ENCODE data around the gene KLHL3. TPM values are rescaled to one million over a fixed set of nuclear protein-coding genes. Genes with fewer than 3 reads are reported as not detected.
A peak's percentile ranks its signal among the peaks of the same experiment; 100 is the strongest.

Gene KLHL3
- total RNA-seq, 4 donors from 2014 or later: 11.9 to 26.7 (median 17.9) TPM

DNA sequence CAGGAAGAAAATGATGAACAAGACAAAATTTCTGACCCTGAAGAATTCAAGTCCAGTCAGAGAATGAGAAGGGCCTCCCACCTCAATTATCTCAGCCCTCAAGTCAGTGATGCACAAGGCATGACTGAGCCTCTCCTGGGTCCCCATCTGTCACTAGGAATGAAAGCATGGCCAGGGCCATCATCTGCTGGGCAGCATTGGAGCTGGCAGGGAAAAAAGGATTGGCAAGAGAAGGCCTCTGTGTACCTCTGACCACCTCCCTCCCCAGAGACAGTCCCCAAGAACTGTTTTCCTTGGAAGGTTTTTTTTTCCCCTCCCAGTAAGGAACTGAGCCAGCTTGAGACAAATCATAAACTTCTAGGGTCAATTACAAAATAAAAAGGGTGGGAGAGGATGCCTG, 76.7 kb downstream of the KLHL3 start:
- Histone ChIP-seq H3K27me3 (no peaks in the 10 kb centered on the region), H3K27ac (peak overlapping the region in 2 of 3 donors; percentile 61 to 66)
- intact Hi-C loops (cut with DNase I): no loop called here

GRCh38 chr5:137658324-137658723, 77.6 kb downstream of the KLHL3 start:
- H3K27ac ChIP-seq: no peak overlapping the region
- no peaks in the 10 kb centered on the region for H3K36me3 ChIP-seq
- no peak for DNase-seq
- intact Hi-C loops (cut with DNase I): no loop called here
- no peaks in the 10 kb centered on the region for H3K27me3 ChIP-seq
- peaks cover 0 to 22% of the 10 kb centered on the region in 2 donors for H3K4me1 ChIP-seq
- TF ChIP-seq POLR2A (IDR thresholded peaks at IDR 0.05) (no peak), CTCF (IDR thresholded peaks at IDR 0.05) (no peak)
- 81 to 93% methylated on average over 1 of the region's 1 CpG for WGBS, 2 donors
- no peak overlapping the region for H3K4me3 ChIP-seq (replicated peaks in 1 of 3)
- H3K9me3 ChIP-seq: no peaks in the 10 kb centered on the region

More for the DNA sequence above, 76.7 kb downstream of the KLHL3 start:
- no peak for TF ChIP-seq POLR2A (IDR thresholded peaks at IDR 0.05)
- TF ChIP-seq CTCF (IDR thresholded peaks at IDR 0.05): no peak
- Histone ChIP-seq H3K4me3 (replicated peaks in 1 of 3) (no peak overlapping the region), H3K9me3 (no peaks in the 10 kb centered on the region), H3K36me3 (no peaks in the 10 kb centered on the region), H3K4me1 (peaks cover 0 to 22% of the 10 kb centered on the region in 2 donors)
- no peak for DNase-seq

DNA sequence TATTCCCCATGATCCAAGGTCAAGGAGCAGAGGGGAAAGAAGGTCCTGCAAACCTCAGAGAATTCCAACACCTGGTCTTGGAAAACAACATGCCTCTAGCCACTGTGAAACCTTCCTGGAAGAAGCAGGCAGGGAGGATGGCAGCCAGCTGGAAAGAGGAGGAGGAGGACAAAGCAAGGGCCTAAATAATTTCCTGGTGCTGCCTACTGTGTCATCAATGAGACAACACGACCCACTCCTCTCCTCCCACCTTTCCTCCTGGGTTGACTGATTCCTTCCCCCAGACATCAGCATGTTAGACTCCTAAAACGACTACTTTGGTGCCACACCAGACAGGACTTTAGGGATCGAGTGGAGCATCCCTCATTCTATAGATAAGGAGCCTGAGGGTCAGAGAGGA, 78.8 kb downstream of the KLHL3 start:
- 49 to 55% methylated on average over 3 of the region's 3 CpGs for WGBS, 2 donors

GRCh38 chr5:137656558-137656957, 79.3 kb downstream of the KLHL3 start:
- H3K4me3 ChIP-seq (replicated peaks in 1 of 3): no peak overlapping the region
- TF ChIP-seq CTCF (IDR thresholded peaks at IDR 0.05) (no peak), POLR2A (IDR thresholded peaks at IDR 0.05) (no peak)
- H3K4me1 ChIP-seq: peaks cover 0 to 15% of the 10 kb centered on the region in 2 donors
- intact Hi-C loops (cut with DNase I): no loop called here
- 93% methylated on average over 2 of the region's 2 CpGs for WGBS, 2 donors
- no peaks in the 10 kb centered on the region for H3K9me3 ChIP-seq
- no peak for DNase-seq
- H3K36me3 ChIP-seq: no peaks in the 10 kb centered on the region
- H3K27me3 ChIP-seq: no peaks in the 10 kb centered on the region
- no peak overlapping the region for H3K27ac ChIP-seq

More for the DNA sequence above, 78.8 kb downstream of the KLHL3 start:
- DNase-seq: no peak
- Histone ChIP-seq H3K27ac (no peak overlapping the region), H3K9me3 (no peaks in the 10 kb centered on the region), H3K4me1 (peaks cover 0 to 19% of the 10 kb centered on the region in 2 donors), H3K27me3 (no peaks in the 10 kb centered on the region), H3K36me3 (no peaks in the 10 kb centered on the region), H3K4me3 (replicated peaks in 1 of 3) (no peak overlapping the region)
- TF ChIP-seq CTCF (IDR thresholded peaks at IDR 0.05) (no peak), POLR2A (IDR thresholded peaks at IDR 0.05) (no peak)
- intact Hi-C loops (cut with DNase I): no loop called here

- 79 to 83% methylated on average over 3 of the region's 3 CpGs for WGBS, 2 donors
- Histone ChIP-seq H3K27me3 (no peaks in the 10 kb centered on the region), H3K9me3 (no peaks in the 10 kb centered on the region), H3K4me3 (replicated peaks in 1 of 3) (no peak overlapping the region), H3K36me3 (no peaks in the 10 kb centered on the region), H3K27ac (peak overlapping the region in 1 of 3 donors; percentile 85), H3K4me1 (peaks cover 36 to 47% of the 10 kb centered on the region in 2 donors)
- intact Hi-C loops (cut with DNase I): no loop called here
- no peak for DNase-seq
- no peak for TF ChIP-seq POLR2A (IDR thresholded peaks at IDR 0.05)
- TF ChIP-seq CTCF (IDR thresholded peaks at IDR 0.05): no peak
Measured at GRCh38 chr5:137651022-137651421, 84.9 kb downstream of the KLHL3 start.
